WTC11 (cell line): ENCODE data around the gene CFAP92. TPM values are rescaled to one million over a fixed set of nuclear protein-coding genes. Genes with fewer than 3 reads are reported as not detected.

ENCODE experiments used
- ATAC-seq: fragments of 200-7000 bp; cut with Tn5 transposase; 2 replicates; pipeline ENCODE4 v1.10.0; 2021; ENCODE audit warnings: mild to moderate bottlenecking, moderate library complexity
- CTCF ChIA-PET: fragments of 300-600 bp; sonication (Branson Sonifier 250); formaldehyde crosslinking; loops from one replicate; lab custom pipeline; 2021; ENCODE audit warnings: antibody characterized with exemption; lab: Charles Lee
- POLR2A ChIA-PET: fragments of 350-600 bp; sonication (Branson Sonifier 250); formaldehyde crosslinking; loops from one replicate; lab custom pipeline; 2021; ENCODE audit warnings: antibody characterized with exemption; lab: Charles Lee
- DNase-seq: peaks from one replicate; pipeline ENCODE4 v3.0.0; 2021; ENCODE audit warnings: low spot score
- H3K27ac Mint-ChIP-seq: 2 replicates; pipeline ENCODE4 v1.8.0; 2021; ENCODE audit warnings: mixed read lengths
- H3K27me3 Mint-ChIP-seq: 2 replicates; pipeline ENCODE4 v1.8.0; 2021; ENCODE audit warnings: low read depth, mild to moderate bottlenecking, moderate library complexity, mixed read lengths
- H3K36me3 Mint-ChIP-seq: 2 replicates; pipeline ENCODE4 v1.8.0; 2021; ENCODE audit warnings: mixed read lengths
- H3K4me1 Mint-ChIP-seq: 2 replicates; pipeline ENCODE4 v1.8.0; 2022; ENCODE audit warnings: mixed read lengths
- H3K4me3 Mint-ChIP-seq: 2 replicates; pipeline ENCODE4 v1.8.0; 2021; ENCODE audit warnings: mild to moderate bottlenecking, moderate library complexity, mixed read lengths
- H3K9me3 Mint-ChIP-seq: 2 replicates; pipeline ENCODE4 v1.8.0; 2021; ENCODE audit warnings: mixed read lengths
- ATF1 ChIP-seq: sonication (generic); formaldehyde crosslinking; IDR thresholded peaks from 2 replicates; pipeline ENCODE4 v1.8.1; 2023; ENCODE audit warnings: mild to moderate bottlenecking, moderate library complexity, missing genetic modification reagents
- CREB1 ChIP-seq: sonication (generic); formaldehyde crosslinking; IDR thresholded peaks from 2 replicates; pipeline ENCODE4 v1.8.0; 2023; ENCODE audit warnings: mild to moderate bottlenecking, missing genetic modification reagents
- CREM ChIP-seq: sonication (generic); formaldehyde crosslinking; IDR thresholded peaks from 2 replicates; pipeline ENCODE4 v1.8.1; 2022; ENCODE audit warnings: mild to moderate bottlenecking, missing genetic modification reagents, moderate library complexity
- ELF4 ChIP-seq: sonication (generic); formaldehyde crosslinking; IDR thresholded peaks from 2 replicates; pipeline ENCODE4 v1.8.1; 2022; ENCODE audit warnings: low read depth, mild to moderate bottlenecking, moderate library complexity, missing genetic modification reagents
- FOXJ3 ChIP-seq: sonication (generic); formaldehyde crosslinking; IDR thresholded peaks from 2 replicates; pipeline ENCODE4 v1.9.0; 2021; ENCODE audit warnings: missing genetic modification reagents, mild to moderate bottlenecking, borderline replicate concordance
- GABPB1 ChIP-seq: sonication (generic); formaldehyde crosslinking; IDR thresholded peaks from 2 replicates; pipeline ENCODE4 v1.8.1; 2023; ENCODE audit warnings: mild to moderate bottlenecking, missing genetic modification reagents
- HMGA2 ChIP-seq: fragments of 250-450 bp; sonication (Bioruptor Pico); IDR thresholded peaks from 2 replicates; pipeline ENCODE4 v1.4.0; 2021; ENCODE audit warnings: mild to moderate bottlenecking, moderate library complexity
- JAZF1 ChIP-seq: fragments of 250-450 bp; sonication (Bioruptor Pico); IDR thresholded peaks from 2 replicates; pipeline ENCODE4 v1.9.0; 2021; ENCODE audit warnings: moderate library complexity, mild to moderate bottlenecking, inconsistent platforms
- JUN ChIP-seq: sonication (generic); formaldehyde crosslinking; IDR thresholded peaks from 2 replicates; pipeline ENCODE4 v1.8.0; 2023; ENCODE audit warnings: mild to moderate bottlenecking, missing genetic modification reagents
- KAT7 ChIP-seq: sonication (generic); formaldehyde crosslinking; IDR thresholded peaks from 2 replicates; pipeline ENCODE4 v1.8.1; 2023; ENCODE audit warnings: missing genetic modification reagents, mild to moderate bottlenecking, borderline replicate concordance
- MYBL2 ChIP-seq: sonication (generic); formaldehyde crosslinking; IDR thresholded peaks from 2 replicates; pipeline ENCODE4 v1.8.1; 2023; ENCODE audit warnings: mild to moderate bottlenecking, moderate library complexity, missing genetic modification reagents
- NFYB ChIP-seq: sonication (generic); formaldehyde crosslinking; conservative IDR thresholded peaks from 2 replicates; pipeline ENCODE4 v1.8.0; 2022; ENCODE audit warnings: low read depth, missing genetic modification reagents
- NR1H2 ChIP-seq: sonication (generic); formaldehyde crosslinking; IDR thresholded peaks from 2 replicates; pipeline ENCODE4 v1.9.0; 2021; ENCODE audit warnings: mild to moderate bottlenecking, moderate library complexity, missing genetic modification reagents
- NR3C1 ChIP-seq: sonication (generic); formaldehyde crosslinking; conservative IDR thresholded peaks from 2 replicates; pipeline ENCODE4 v1.8.1; 2023; ENCODE audit warnings: low read depth, mild to moderate bottlenecking, missing genetic modification reagents
- PRRX2 ChIP-seq: fragments of 250-450 bp; sonication (Bioruptor Pico); IDR thresholded peaks from 2 replicates; pipeline ENCODE4 v1.8.0; 2021; ENCODE audit warnings: mild to moderate bottlenecking
- RELA ChIP-seq: sonication (generic); formaldehyde crosslinking; IDR thresholded peaks from 2 replicates; pipeline ENCODE4 v1.8.1; 2022; ENCODE audit warnings: missing genetic modification reagents, mild to moderate bottlenecking, borderline replicate concordance
- SMAD3 ChIP-seq: sonication (generic); formaldehyde crosslinking; IDR thresholded peaks from 2 replicates; pipeline ENCODE4 v1.8.0; 2022; ENCODE audit warnings: missing genetic modification reagents, mild to moderate bottlenecking, borderline replicate concordance
- SMAD4 ChIP-seq: sonication (generic); formaldehyde crosslinking; IDR thresholded peaks from 2 replicates; pipeline ENCODE4 v1.8.0; 2022; ENCODE audit warnings: mild to moderate bottlenecking, missing genetic modification reagents
- SP1 ChIP-seq: sonication (generic); formaldehyde crosslinking; conservative IDR thresholded peaks from 2 replicates; pipeline ENCODE4 v1.8.1; 2022; ENCODE audit warnings: missing genetic modification reagents
- ZBTB21 ChIP-seq: sonication (generic); formaldehyde crosslinking; IDR thresholded peaks from 2 replicates; pipeline ENCODE4 v1.8.1; 2023; ENCODE audit warnings: mild to moderate bottlenecking, missing genetic modification reagents, borderline replicate concordance
- ZNF138 ChIP-seq: sonication (generic); formaldehyde crosslinking; conservative IDR thresholded peaks from 2 replicates; pipeline ENCODE4 v1.8.1; 2022; ENCODE audit warnings: mild to moderate bottlenecking, moderate library complexity, missing genetic modification reagents
- ZNF281 ChIP-seq: sonication (generic); formaldehyde crosslinking; IDR thresholded peaks from 2 replicates; pipeline ENCODE4 v1.8.0; 2023; ENCODE audit warnings: mild to moderate bottlenecking, missing genetic modification reagents
- ZNF671 ChIP-seq: fragments of 250-450 bp; sonication (Bioruptor Pico); IDR thresholded peaks from 2 replicates; pipeline ENCODE4 v1.8.0; 2021; ENCODE audit warnings: mild to moderate bottlenecking
- total RNA-seq: library from RNA; stranded (reverse); gene quantifications from 3 replicates; pipeline ENCODE4 v1.2.3, GENCODE V29; 2021
- TF ChIP-seq, protein P1 (sequence below): sonication (generic); formaldehyde crosslinking; IDR thresholded peaks from 2 replicates; pipeline ENCODE4 v1.8.1; 2022; ENCODE audit warnings: missing genetic modification reagents, borderline replicate concordance
- TF ChIP-seq, protein P2 (sequence below): sonication (generic); formaldehyde crosslinking; IDR thresholded peaks from 2 replicates; pipeline ENCODE4 v1.8.1; 2023; ENCODE audit warnings: mild to moderate bottlenecking, moderate library complexity, missing genetic modification reagents
- TF ChIP-seq, protein P3 (sequence below): sonication (generic); formaldehyde crosslinking; IDR thresholded peaks from 2 replicates; pipeline ENCODE4 v1.8.1; 2022; ENCODE audit warnings: low read depth, mild to moderate bottlenecking, moderate library complexity, missing genetic modification reagents, borderline replicate concordance

CFAP92 gene
- total RNA-seq, 1 experiment from 2014 or later = 2.9 TPM

DNA sequence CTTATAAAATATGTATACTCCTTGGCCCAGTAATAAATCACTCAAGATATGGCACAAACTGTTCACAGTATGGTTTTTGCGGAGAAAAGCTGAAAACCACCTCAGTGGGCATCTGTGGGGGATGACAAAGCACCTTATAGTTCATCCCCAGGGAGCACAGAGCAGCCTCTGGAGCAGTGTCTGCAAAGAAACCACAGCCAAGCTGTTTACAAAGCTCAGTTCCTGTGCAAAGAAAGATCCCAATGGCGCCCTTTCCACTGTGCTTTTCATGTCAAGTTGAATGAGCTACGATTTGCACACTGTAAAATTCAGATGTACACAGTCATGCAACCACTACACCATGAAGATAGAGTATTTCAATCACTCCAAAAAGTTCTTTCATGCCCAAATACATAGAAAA is 4.7 kb upstream of the CFAP92 start:
- CTCF ChIA-PET = interaction anchor here (0.5 to 2.1 kb wide), 8 partner anchors 14 to 793 kb away, joined by 3 to 13 read pairs (median 4); no protein-coding TSS in a partner anchor
- no peaks in the 10 kb centered on the region for H3K36me3 Mint-ChIP-seq
- no peak for ATAC-seq
- TF ChIP-seq NR1H2 (CRISPR knock-in tag) (no peak), JAZF1 (CRISPR knock-in tag) (no peak), NR3C1 (CRISPR knock-in tag) (no peak), JUN (CRISPR knock-in tag) (no peak), RELA (CRISPR knock-in tag) (no peak), ZBTB21 (CRISPR knock-in tag) (no peak), KAT7 (no peak), PRRX2 (CRISPR knock-in tag) (no peak)
- TF ChIP-seq, protein P1, sequence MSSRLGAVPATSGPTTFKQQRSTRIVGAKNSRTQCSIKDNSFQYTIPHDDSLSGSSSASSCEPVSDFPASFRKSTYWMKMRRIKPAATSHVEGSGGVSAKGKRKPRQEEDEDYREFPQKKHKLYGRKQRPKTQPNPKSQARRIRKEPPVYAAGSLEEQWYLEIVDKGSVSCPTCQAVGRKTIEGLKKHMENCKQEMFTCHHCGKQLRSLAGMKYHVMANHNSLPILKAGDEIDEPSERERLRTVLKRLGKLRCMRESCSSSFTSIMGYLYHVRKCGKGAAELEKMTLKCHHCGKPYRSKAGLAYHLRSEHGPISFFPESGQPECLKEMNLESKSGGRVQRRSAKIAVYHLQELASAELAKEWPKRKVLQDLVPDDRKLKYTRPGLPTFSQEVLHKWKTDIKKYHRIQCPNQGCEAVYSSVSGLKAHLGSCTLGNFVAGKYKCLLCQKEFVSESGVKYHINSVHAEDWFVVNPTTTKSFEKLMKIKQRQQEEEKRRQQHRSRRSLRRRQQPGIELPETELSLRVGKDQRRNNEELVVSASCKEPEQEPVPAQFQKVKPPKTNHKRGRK = no peak
- TF ChIP-seq, all 79 proteins: peak for 0
- no peak overlapping the region for H3K27ac Mint-ChIP-seq
- no peak for DNase-seq
- peaks cover 96% of the 10 kb centered on the region for H3K27me3 Mint-ChIP-seq
- H3K4me1 Mint-ChIP-seq = peaks cover 33% of the 10 kb centered on the region
- POLR2A ChIA-PET = interaction anchor here (0.7 kb wide), 1 partner anchor 1399 kb away, joined by 3 read pairs; no protein-coding TSS in a partner anchor
- H3K9me3 Mint-ChIP-seq = peaks cover 6% of the 10 kb centered on the region
- H3K4me3 Mint-ChIP-seq = no peak overlapping the region

DNA sequence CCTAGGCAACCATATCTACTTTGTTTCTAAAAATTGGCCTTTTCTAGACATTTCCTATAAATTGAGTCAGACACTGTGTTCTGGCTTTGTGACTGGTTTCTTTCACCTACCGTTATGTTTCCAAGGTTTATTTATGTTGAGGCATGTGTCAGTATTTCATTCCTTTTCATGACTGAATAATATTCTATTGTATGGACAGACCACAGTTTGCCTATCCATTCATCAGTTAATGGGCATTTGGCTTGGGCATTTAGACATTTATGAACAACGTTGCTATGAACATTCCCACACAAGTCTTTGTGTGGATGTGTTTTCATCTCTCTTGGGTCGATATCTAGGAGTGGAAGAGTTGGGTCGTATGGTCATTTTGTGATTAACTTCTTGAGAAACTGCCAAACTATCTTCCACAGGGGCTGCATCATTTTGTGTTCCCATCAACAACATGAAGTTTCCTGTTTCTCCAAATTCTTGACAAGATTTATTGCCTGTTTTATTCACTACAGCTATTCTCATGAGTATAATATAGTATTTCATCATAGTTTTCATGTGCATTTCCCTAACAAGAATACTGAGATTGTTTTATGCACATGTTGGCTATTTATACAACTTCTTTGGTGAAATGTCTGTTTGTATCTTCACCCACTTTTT is 3.7 kb upstream of the CFAP92 start:
- Mint-ChIP-seq H3K9me3 (peaks cover 6% of the 10 kb centered on the region), H3K4me3 (no peak overlapping the region), H3K36me3 (no peaks in the 10 kb centered on the region), H3K27me3 (peaks cover 96% of the 10 kb centered on the region), H3K4me1 (peaks cover 41% of the 10 kb centered on the region), H3K27ac (no peak overlapping the region)
- ATAC-seq (no peak), DNase-seq (no peak)
- no peak for TF ChIP-seq NFYB (CRISPR knock-in tag)
- TF ChIP-seq, protein P2, sequence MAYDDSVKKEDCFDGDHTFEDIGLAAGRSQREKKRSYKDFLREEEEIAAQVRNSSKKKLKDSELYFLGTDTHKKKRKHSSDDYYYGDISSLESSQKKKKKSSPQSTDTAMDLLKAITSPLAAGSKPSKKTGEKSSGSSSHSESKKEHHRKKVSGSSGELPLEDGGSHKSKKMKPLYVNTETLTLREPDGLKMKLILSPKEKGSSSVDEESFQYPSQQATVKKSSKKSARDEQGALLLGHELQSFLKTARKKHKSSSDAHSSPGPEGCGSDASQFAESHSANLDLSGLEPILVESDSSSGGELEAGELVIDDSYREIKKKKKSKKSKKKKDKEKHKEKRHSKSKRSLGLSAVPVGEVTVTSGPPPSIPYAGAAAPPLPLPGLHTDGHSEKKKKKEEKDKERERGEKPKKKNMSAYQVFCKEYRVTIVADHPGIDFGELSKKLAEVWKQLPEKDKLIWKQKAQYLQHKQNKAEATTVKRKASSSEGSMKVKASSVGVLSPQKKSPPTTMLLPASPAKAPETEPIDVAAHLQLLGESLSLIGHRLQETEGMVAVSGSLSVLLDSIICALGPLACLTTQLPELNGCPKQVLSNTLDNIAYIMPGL (CRISPR knock-in tag) = no peak
- TF ChIP-seq ELF4 (CRISPR knock-in tag) = no peak
- no peak for TF ChIP-seq CREM
- TF ChIP-seq CREB1 (CRISPR knock-in tag) = no peak
- TF ChIP-seq HMGA2 (CRISPR knock-in tag) = no peak
- no peak for TF ChIP-seq ZNF138
- TF ChIP-seq RELA (CRISPR knock-in tag) = no peak
- TF ChIP-seq GABPB1 (CRISPR knock-in tag) = no peak
- no peak for TF ChIP-seq MYBL2 (CRISPR knock-in tag)
- ChIA-PET CTCF (interaction anchor here (1.5 to 2.1 kb wide), 2 partner anchors 27 to 56 kb away, joined by 5 to 13 read pairs; no protein-coding TSS in a partner anchor), POLR2A (no interaction called here)

DNA sequence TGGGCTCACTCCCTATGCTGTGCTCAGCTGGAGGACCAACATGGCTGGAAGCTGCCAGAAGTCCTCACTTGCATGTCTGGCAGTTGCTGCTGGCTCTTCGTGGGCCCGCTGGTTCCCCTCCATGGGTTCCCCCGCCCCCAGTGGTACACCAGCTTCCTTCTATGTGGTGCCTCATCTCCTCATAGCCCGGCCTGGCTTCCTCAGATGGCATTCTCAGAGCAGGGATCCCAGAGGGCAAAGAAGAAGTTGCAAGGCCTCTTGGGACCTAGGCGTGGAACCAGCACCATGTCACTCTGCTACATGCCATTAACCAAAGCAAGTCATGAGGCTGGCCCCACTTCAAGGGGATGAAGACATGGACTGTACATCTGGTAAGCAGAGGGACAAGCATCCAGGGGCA is 2.9 kb upstream of the CFAP92 start:
- DNase-seq = no peak
- Mint-ChIP-seq H3K27me3 (peaks cover 94% of the 10 kb centered on the region), H3K4me1 (peaks cover 35% of the 10 kb centered on the region), H3K27ac (no peak overlapping the region), H3K36me3 (no peaks in the 10 kb centered on the region), H3K9me3 (peaks cover 6% of the 10 kb centered on the region)
- CTCF ChIA-PET = no interaction called here
- TF ChIP-seq, protein P3, sequence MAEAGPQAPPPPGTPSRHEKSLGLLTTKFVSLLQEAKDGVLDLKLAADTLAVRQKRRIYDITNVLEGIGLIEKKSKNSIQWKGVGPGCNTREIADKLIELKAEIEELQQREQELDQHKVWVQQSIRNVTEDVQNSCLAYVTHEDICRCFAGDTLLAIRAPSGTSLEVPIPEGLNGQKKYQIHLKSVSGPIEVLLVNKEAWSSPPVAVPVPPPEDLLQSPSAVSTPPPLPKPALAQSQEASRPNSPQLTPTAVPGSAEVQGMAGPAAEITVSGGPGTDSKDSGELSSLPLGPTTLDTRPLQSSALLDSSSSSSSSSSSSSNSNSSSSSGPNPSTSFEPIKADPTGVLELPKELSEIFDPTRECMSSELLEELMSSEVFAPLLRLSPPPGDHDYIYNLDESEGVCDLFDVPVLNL = no peak
- no peak for TF ChIP-seq FOXJ3
- no peak for TF ChIP-seq ZNF281
- TF ChIP-seq ATF1 (CRISPR knock-in tag) = no peak
- TF ChIP-seq SP1 (CRISPR knock-in tag) = no peak
- TF ChIP-seq SMAD3 = no peak
- no peak for TF ChIP-seq SMAD4 (CRISPR knock-in tag)
- no peak for TF ChIP-seq ZNF671
- TF ChIP-seq, all 79 proteins: peak for 0
- no peak for ATAC-seq
- no peak overlapping the region for H3K4me3 Mint-ChIP-seq
- POLR2A ChIA-PET = no interaction called here
